NCI-H2029 treated with DMSO at 0.1 percent for 48 hours (cell line): ENCODE results near the gene PRAMEF18.
"Not testable (repeated sequence)": the region's sequence is repeated elsewhere in the genome, so short reads cannot be mapped to it uniquely, and the experiment has no call there.

Experiments used
- DNase-seq: peaks from one replicate; lab custom pipeline; 2025; lab: John Stamatoyannopoulos, UW

PRAMEF18 gene

GRCh38 chr1:13201309-13201708, 24.6 kb downstream of the PRAMEF18 start, which contains the start of gene PRAMEF13:
TSS of gene PRAMEF13 (minus strand) at chr1:13201409. CDS start at chr1:13199589, 1,820 bp downstream.
- DNase-seq = not testable (repeated sequence)
